Measurements from ENCODE around the gene MIR17HG.

MIR17HG gene

DNA sequence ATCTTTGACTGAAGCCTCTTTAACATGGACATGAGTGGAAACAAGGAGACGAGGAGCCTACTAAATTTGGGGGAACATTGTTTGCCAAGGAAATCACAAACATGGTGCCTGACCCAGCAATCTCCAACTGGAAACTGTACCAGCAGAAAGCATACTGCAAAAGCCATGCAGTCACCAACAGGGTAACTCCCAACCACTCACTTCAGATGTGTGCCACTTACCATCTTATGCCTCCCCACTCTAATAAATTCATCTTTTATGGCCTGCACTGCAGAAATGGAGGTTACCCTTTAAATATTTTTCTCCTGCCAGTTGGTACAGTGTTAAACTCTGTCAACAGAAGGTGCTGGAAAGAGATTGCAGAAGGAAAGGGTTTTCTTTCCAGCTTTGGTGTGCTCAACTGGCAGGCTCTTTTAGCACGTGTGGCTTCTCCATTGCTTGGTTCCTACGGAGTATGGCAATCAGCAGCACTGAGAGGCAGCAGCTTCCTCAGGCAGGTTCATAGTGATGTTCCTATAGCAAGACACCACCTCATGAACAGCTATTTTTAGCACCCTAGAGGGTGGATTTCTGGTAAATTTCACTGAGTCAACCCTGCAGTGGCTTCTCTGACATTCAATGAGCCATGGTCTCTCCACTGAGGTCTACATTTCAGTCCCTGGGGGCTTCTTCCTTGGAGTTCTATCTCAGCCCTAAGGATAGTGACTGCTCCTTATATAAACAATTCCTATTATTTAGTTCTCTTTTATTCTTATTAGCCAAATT, 21.4 kb downstream of the MIR17HG start:
- DNase-seq (ENCODE audit: low spot score): peak; percentile 24

DNA sequence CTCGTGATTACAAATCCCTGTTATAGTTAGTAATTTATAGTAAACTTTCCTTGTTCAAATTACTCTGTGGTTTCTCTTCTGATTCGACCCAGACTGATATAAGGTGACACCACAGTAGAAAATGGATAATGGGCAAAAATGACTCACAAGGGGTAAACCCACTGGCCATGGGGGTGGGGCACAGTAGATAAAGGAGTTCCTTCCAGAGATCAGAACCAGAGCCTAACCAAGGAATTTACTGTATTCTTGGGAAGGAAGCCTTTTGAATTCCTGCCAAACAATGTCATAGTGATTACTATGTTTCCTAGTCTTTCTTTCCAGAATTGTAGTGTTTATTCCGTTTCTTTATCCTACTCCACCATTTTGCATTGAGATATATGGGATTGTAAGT, 21.9 kb downstream of the MIR17HG start:
- peak; percentile 64 for DNase-seq (ENCODE audit: low spot score)

DNA sequence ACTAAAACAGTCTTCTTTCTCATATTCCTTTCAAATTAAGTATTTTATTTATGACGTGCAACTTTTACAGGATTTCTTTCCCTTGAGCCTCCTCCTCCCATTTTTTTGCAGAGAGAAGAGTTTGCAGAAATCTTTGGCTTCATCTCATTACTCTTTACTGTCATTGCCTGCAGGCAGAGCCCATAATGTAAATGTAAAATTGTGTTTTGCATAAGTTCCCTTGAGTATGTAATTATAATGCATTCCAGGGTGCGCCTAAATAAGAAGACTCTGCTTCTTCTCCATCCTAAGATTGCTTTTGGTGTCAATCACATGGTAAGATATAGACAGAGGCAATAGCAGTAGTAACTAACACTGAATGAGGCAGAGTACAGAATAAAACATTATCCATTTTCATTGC, 23.0 kb downstream of the MIR17HG start:
- DNase-seq (ENCODE audit: low spot score): no peak

GRCh38 chr13:91372911-91373310, 25.4 kb downstream of the MIR17HG start:
- no peak for DNase-seq (ENCODE audit: low spot score)

- DNase-seq (ENCODE audit: low spot score): peak; percentile 26
Measured at GRCh38 chr13:91375116-91375729, 27.7 kb downstream of the MIR17HG start.

DNA sequence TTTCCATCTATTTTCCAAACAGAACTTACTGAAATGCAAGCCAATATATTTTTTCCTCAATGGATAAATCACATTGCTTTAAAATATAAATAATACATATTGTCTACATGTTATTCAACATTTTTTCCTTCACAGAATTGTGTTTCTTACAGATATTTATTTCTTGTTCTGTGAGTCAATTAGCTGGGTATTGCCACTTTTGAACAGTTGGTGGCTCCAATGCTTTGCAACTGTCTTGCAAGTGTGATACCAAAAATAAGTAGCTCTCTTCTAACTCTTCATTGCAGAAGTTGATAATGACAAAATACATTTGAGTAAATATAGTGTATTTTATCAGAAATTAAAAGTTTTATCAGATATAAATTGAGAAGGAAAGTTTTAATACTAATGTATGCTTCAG, 33.9 kb downstream of the MIR17HG start:
- DNase-seq (ENCODE audit: low spot score): peak; percentile 14

- no peak for DNase-seq (ENCODE audit: low spot score)
Measured at GRCh38 chr13:91383836-91384235, 36.3 kb downstream of the MIR17HG start.

GRCh38 chr13:91384896-91385295, 37.4 kb downstream of the MIR17HG start:
- no peak for DNase-seq (ENCODE audit: low spot score)

DNA sequence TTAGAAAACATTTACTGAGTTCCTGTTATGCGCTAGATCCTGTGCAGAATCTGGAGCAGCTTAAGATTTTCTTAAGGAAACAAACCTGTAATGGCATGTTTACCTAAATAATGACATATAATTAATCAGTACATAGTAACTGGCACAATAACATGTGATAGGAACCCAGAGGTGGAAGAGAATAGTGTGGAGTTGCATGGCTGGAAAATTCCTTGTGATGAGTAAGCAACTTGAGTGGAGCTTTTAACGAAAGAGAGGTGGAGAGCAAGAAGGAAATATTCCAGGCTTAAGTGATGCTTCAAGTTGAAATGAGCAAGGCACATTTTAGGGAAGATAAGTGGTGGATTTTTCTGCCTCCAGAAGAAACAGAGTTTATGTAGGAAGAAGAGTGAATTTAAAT, 41.7 kb downstream of the MIR17HG start:
- no peak for DNase-seq (ENCODE audit: low spot score)

GRCh38 chr13:91397595-91397994, 50.1 kb downstream of the MIR17HG start:
- no peak for DNase-seq (ENCODE audit: low spot score)

- DNase-seq (ENCODE audit: low spot score): peak; percentile 74
Measured at GRCh38 chr13:91398413-91399188, 51.1 kb downstream of the MIR17HG start, which contains the start of gene GPC5. GPC5 (plus strand) TSS chr13:91398621.

- DNase-seq (ENCODE audit: low spot score): no peak
Measured at GRCh38 chr13:91399189-91400062, 51.9 kb downstream of the MIR17HG start.

GRCh38 chr13:91400063-91400399, 52.5 kb downstream of the MIR17HG start:
- no peak for DNase-seq (ENCODE audit: low spot score)

GRCh38 chr13:91400671-91401070, 53.2 kb downstream of the MIR17HG start:
- DNase-seq (ENCODE audit: low spot score): no peak

- no peak for DNase-seq (ENCODE audit: low spot score)
Measured at GRCh38 chr13:91401920-91402319, 54.4 kb downstream of the MIR17HG start.
